Spleen (tissue), 7 donors: ENCODE data around the gene COTL1.

Experiments used
- CTCF ChIP-seq, 11 experiments: fragments of 200-600 bp in 7 of 11; fragments of 450-650 bp in 4 of 11; sonication (generic) in 4 of 11; IDR thresholded peaks in 8 of 11; conservative IDR thresholded peaks in 3 of 11; 1 replicate in 7 of 11; 2 replicates in 4 of 11; pipeline versions ENCODE4 v1.4.0 to v1.8.0; 2016 to 2021; ENCODE audit warnings: antibody characterized with exemption in 11 of 11, inconsistent platforms in 4 of 11, mild to moderate bottlenecking in 1 of 11
- POLR2A ChIP-seq, 3 donors: fragments of 450-650 bp; IDR thresholded peaks; one replicate each; pipeline ENCODE4 v1.5.1; 2017; ENCODE audit warnings: antibody characterized with exemption in 3 of 3, mild to moderate bottlenecking in 1 of 3
- POLR2AphosphoS5 ChIP-seq, 3 donors: sonication (generic); formaldehyde crosslinking; IDR thresholded peaks; one replicate each; pipeline ENCODE4 v1.5.1; 2017; ENCODE audit warnings: antibody characterized with exemption in 3 of 3
- donor health status: DM: no; HTN: no; CAD: no; lungs with moderate emphysema.
- donor health status: DM: no; HTN: no; CAD: no.
- donor health status: DM: no; HTN: no; CAD: no.

- TF ChIP-seq CTCF (IDR thresholded peaks at IDR 0.05 in 8 of 11, conservative IDR thresholded peaks at IDR 0.05 in 3 of 11): no peak
- no peak for TF ChIP-seq POLR2AphosphoS5 (IDR thresholded peaks at IDR 0.05)
- TF ChIP-seq POLR2A (IDR thresholded peaks at IDR 0.05): no peak
Measured at GRCh38 chr16:84568066-84568465, 49.8 kb downstream of the COTL1 start.
